HG03439 (cell line): ENCODE measurements around the gene SP3.
A peak's percentile ranks its signal among the peaks of the same experiment; 100 is the strongest.

Source experiments
- ATAC-seq: cut with Tn5 transposase; IDR thresholded peaks from one replicate; pipeline ENCODE4 v1.9.1; 2021; ENCODE audit warnings: mild to moderate bottlenecking, moderate library complexity; ENCODE audit not compliant: unreplicated experiment

SP3 gene

GRCh38 chr2:173965372-173966025 is at the start of gene SP3:
Gene SP3 (minus strand): TSS chr2:173965373. CDS start chr2:173965171, 202 bp downstream.
- peak; percentile 79 for ATAC-seq

- ATAC-seq, result no peak
Observed at GRCh38 chr2:174014699-174015070, 49.5 kb upstream of the SP3 start.

- no peak for ATAC-seq
Observed at GRCh38 chr2:174014011-174014698, 49.0 kb upstream of the SP3 start.

GRCh38 chr2:174013315-174013751 is 48.2 kb upstream of the SP3 start:
- no peak for ATAC-seq

GRCh38 chr2:174012347-174013314 is 47.5 kb upstream of the SP3 start:
- ATAC-seq, result peak; percentile 54

GRCh38 chr2:174011796-174012195 is 46.6 kb upstream of the SP3 start:
- ATAC-seq, result no peak

GRCh38 chr2:174011173-174011572 is 46.0 kb upstream of the SP3 start:
- no peak for ATAC-seq

GRCh38 chr2:174009488-174010223 is 44.5 kb upstream of the SP3 start:
- ATAC-seq, result no peak

- no peak for ATAC-seq
Observed at GRCh38 chr2:174008720-174009119, 43.5 kb upstream of the SP3 start.

- no peak for ATAC-seq
Observed at GRCh38 chr2:174007010-174007409, 41.8 kb upstream of the SP3 start.

- no peak for ATAC-seq
Observed at GRCh38 chr2:174005801-174006419, 40.7 kb upstream of the SP3 start.

- ATAC-seq, result no peak
Observed at GRCh38 chr2:174004905-174005605, 39.9 kb upstream of the SP3 start.

- no peak for ATAC-seq
Observed at GRCh38 chr2:174003720-174004695, 38.8 kb upstream of the SP3 start.

GRCh38 chr2:174002679-174003078 is 37.5 kb upstream of the SP3 start:
- ATAC-seq, result no peak

- no peak for ATAC-seq
Observed at GRCh38 chr2:174001107-174001506, 35.9 kb upstream of the SP3 start.

- ATAC-seq, result no peak
Observed at GRCh38 chr2:173999724-174000123, 34.6 kb upstream of the SP3 start.

- ATAC-seq, result no peak
Observed at GRCh38 chr2:173999272-173999671, 34.1 kb upstream of the SP3 start.

GRCh38 chr2:173998386-173998785 is 33.2 kb upstream of the SP3 start:
- no peak for ATAC-seq

- no peak for ATAC-seq
Observed at GRCh38 chr2:173997753-173998152, 32.6 kb upstream of the SP3 start.
